Hepatocyte (in vitro differentiated cells): ENCODE measurements around the gene DCAF4. TPM values are rescaled to one million over a fixed set of nuclear protein-coding genes. Genes with fewer than 3 reads are reported as not detected.
"Not testable (repeated sequence)": the region's sequence is repeated elsewhere in the genome, so short reads cannot be mapped to it uniquely, and the experiment has no call there.

ENCODE experiments used
- DNase-seq: peaks from one replicate; pipeline ENCODE4 v3.0.0-alpha.2; 2016; ENCODE audit warnings: low spot score
- H2AFZ ChIP-seq: fragments of 200-600 bp; sonication (generic); 2 replicates; pipeline ENCODE4 v1.6.0; 2016; ENCODE audit warnings: antibody characterized with exemption, mild to moderate bottlenecking
- H3K27ac ChIP-seq: fragments of 200-600 bp; sonication (generic); 2 replicates; pipeline ENCODE4 v1.5.1; 2016; ENCODE audit warnings: mild to moderate bottlenecking
- H3K27me3 ChIP-seq: fragments of 200-600 bp; sonication (generic); 2 replicates; pipeline ENCODE4 v1.6.1; 2016
- H3K36me3 ChIP-seq: fragments of 200-600 bp; sonication (generic); replicated peaks from 2 replicates; pipeline ENCODE4 v1.5.1; 2016; ENCODE audit warnings: low read depth; ENCODE audit not compliant: insufficient read depth
- H3K4me1 ChIP-seq: fragments of 200-600 bp; sonication (generic); 2 replicates; pipeline ENCODE4 v1.5.1; 2016; ENCODE audit warnings: mild to moderate bottlenecking, moderate library complexity; ENCODE audit not compliant: insufficient read depth
- H3K4me2 ChIP-seq: fragments of 200-600 bp; sonication (generic); 2 replicates; pipeline ENCODE4 v1.6.0; 2016
- H3K4me3 ChIP-seq: fragments of 200-600 bp; sonication (generic); 2 replicates; pipeline ENCODE4 v1.5.1; 2016; ENCODE audit warnings: mild to moderate bottlenecking
- H3K79me2 ChIP-seq: fragments of 200-600 bp; sonication (generic); 2 replicates; pipeline ENCODE4 v1.6.0; 2017; ENCODE audit warnings: mild to moderate bottlenecking
- H3K9me2 ChIP-seq: fragments of 200-600 bp; sonication (generic); replicated peaks from 2 replicates; pipeline ENCODE4 v1.6.0; 2017; ENCODE audit warnings: mild to moderate bottlenecking; ENCODE audit not compliant: insufficient read depth
- H3K9me3 ChIP-seq: fragments of 200-600 bp; sonication (generic); 2 replicates; pipeline ENCODE4 v1.5.1; 2016; ENCODE audit warnings: low read depth, mild to moderate bottlenecking
- H4K20me1 ChIP-seq: fragments of 200-600 bp; sonication (generic); 2 replicates; pipeline ENCODE4 v1.6.0; 2016; ENCODE audit warnings: mild to moderate bottlenecking; ENCODE audit not compliant: insufficient read depth, poor library complexity, severe bottlenecking
- CTCF ChIP-seq: fragments of 200-600 bp; sonication (generic); IDR thresholded peaks from 2 replicates; pipeline ENCODE4 v1.5.1; 2016; ENCODE audit warnings: antibody characterized with exemption, mild to moderate bottlenecking; ENCODE audit not compliant: poor library complexity
- EZH2 ChIP-seq: fragments of 200-600 bp; sonication (generic); IDR thresholded peaks from 2 replicates; pipeline ENCODE4 v1.6.1; 2016; ENCODE audit warnings: antibody characterized with exemption, mild to moderate bottlenecking, borderline replicate concordance
- EZH2phosphoT487 ChIP-seq: fragments of 200-600 bp; sonication (generic); IDR thresholded peaks from one replicate; pipeline ENCODE4 v1.6.1; 2018; ENCODE audit warnings: antibody characterized with exemption, mild to moderate bottlenecking, low read depth, moderate library complexity; ENCODE audit not compliant: unreplicated experiment, severe bottlenecking
- WGBS: methylation state at CpG from one replicate; pipeline ENCODE4 v1.1.6; 2016; ENCODE audit warnings: low lambda C conversion rate; ENCODE audit errors: missing lambda C conversion rate; 5-methylcytosine and 5-hydroxymethylcytosine counted together
- polyA plus RNA-seq: library from polyadenylated mRNA; unstranded; fragments of >200 nt; fragmentation: Nextera tagmentation; extraction: Ambion mirVana; gene quantifications from 2 replicates; pipeline ENCODE4 v1.2.1, GENCODE V29; 2016
- total RNA-seq: library from RNA; depleted of rRNA; stranded (reverse); fragments of >200 nt; gene quantifications from 2 replicates; pipeline ENCODE4 v1.2.3, GENCODE V29; 2014

DCAF4 gene
- total and polyA plus RNA-seq, 2 experiments from 2014 or later = 8.5 to 21.6 TPM

- Histone ChIP-seq H3K79me2 (no peaks in the 10 kb centered on the region), H3K27me3 (no peaks in the 10 kb centered on the region), H3K9me3 (no peaks in the 10 kb centered on the region), H3K27ac (no peak overlapping the region), H3K4me2 (no peak overlapping the region), H3K4me3 (no peak overlapping the region), H3K9me2 (no peaks in the 10 kb centered on the region), H4K20me1 (no peaks in the 10 kb centered on the region), H2AFZ (no peak overlapping the region), H3K4me1 (no peaks in the 10 kb centered on the region), H3K36me3 (no peaks in the 10 kb centered on the region)
- TF ChIP-seq CTCF (no peak), EZH2phosphoT487 (no peak), EZH2 (no peak)
- DNase-seq = no peak
- 95% methylated on average over 9 of the region's 9 CpGs for WGBS
Measured at GRCh38 chr14:72947366-72948160, 21.3 kb downstream of the DCAF4 start.

GRCh38 chr14:72948481-72949138 is 22.3 kb downstream of the DCAF4 start:
- no peaks in the 10 kb centered on the region for H3K27me3 ChIP-seq
- H3K4me1 ChIP-seq = no peaks in the 10 kb centered on the region
- no peak overlapping the region for H3K27ac ChIP-seq
- no peaks in the 10 kb centered on the region for H3K9me2 ChIP-seq
- H3K4me2 ChIP-seq = no peak overlapping the region
- H4K20me1 ChIP-seq = no peaks in the 10 kb centered on the region
- H2AFZ ChIP-seq = no peak overlapping the region
- DNase-seq = peak; percentile 79
- no peaks in the 10 kb centered on the region for H3K79me2 ChIP-seq
- H3K4me3 ChIP-seq = no peak overlapping the region
- H3K9me3 ChIP-seq = no peaks in the 10 kb centered on the region
- no peaks in the 10 kb centered on the region for H3K36me3 ChIP-seq
- WGBS = 44% methylated on average over 5 of the region's 5 CpGs
- no peak for TF ChIP-seq EZH2
- peak; percentile 80 for TF ChIP-seq CTCF

- Histone ChIP-seq H3K36me3 (no peaks in the 10 kb centered on the region), H3K79me2 (no peaks in the 10 kb centered on the region), H4K20me1 (no peaks in the 10 kb centered on the region), H3K27me3 (no peaks in the 10 kb centered on the region), H3K4me1 (no peaks in the 10 kb centered on the region), H3K4me3 (no peak overlapping the region), H3K27ac (no peak overlapping the region), H3K9me3 (no peaks in the 10 kb centered on the region), H2AFZ (no peak overlapping the region), H3K9me2 (no peaks in the 10 kb centered on the region), H3K4me2 (no peak overlapping the region)
- no peak for DNase-seq
- WGBS = 86% methylated on average over 3 of the region's 3 CpGs
- no peak for TF ChIP-seq EZH2
Measured at GRCh38 chr14:72952171-72952570, 25.9 kb downstream of the DCAF4 start.

GRCh38 chr14:72956741-72957140 is 30.5 kb downstream of the DCAF4 start:
- not testable (repeated sequence) for H3K36me3 ChIP-seq, H3K4me3 ChIP-seq, H3K27ac ChIP-seq, DNase-seq, H3K4me1 ChIP-seq, H4K20me1 ChIP-seq, H3K9me3 ChIP-seq, H3K27me3 ChIP-seq, H3K79me2 ChIP-seq, H2AFZ ChIP-seq, H3K9me2 ChIP-seq, H3K4me2 ChIP-seq
- 95% methylated on average over 9 of the region's 9 CpGs for WGBS
